ENCODE measurements around the gene DDX41. TPM values are rescaled to one million over a fixed set of nuclear protein-coding genes. Genes with fewer than 3 reads are reported as not detected.

Gene DDX41
- total and polyA plus RNA-seq, 10 of the 15 experiments (the other 5 are each of a cell fraction or from before 2014, with no cell fraction given): 32.7 to 215 (median 93.6) TPM

DNA sequence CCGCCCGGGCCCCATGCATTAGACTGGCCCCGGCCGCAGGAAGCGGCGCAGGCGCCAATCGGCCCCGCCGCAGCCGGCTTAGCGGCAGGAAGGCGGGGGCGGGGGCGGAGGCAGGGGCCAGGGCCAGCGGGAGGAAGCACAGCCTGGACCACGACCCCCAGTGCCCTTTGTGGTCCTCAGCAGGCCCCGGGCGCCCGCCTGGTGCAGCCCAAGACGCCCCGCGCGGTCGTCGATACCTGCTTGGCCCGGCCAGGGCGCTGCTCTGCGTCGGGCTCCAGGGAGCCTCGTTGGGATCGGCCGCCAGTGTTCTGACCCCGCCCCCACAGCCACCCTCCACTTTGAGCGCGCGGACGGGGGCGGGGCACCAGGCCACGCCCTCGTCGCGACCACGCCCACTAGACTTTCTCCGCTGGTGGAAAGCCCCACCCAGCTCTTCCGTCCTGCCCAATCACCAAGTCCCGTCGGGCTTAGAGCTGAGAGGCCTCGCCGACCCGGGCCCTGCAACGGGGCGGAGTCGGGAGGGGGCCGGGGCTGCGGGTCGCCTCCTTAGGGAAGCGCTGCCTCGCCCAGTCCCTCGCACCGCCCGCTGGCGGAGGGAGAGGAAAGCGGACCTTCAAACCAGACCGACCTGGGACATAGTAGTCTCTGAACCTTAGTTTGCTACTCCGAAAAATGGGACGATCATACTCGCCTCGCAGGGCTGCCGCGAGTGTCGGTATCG, 19.3 kb downstream of the DDX41 start, which contains the start of gene PDLIM7 (continued):
- TF ChIP-seq, protein P1, sequence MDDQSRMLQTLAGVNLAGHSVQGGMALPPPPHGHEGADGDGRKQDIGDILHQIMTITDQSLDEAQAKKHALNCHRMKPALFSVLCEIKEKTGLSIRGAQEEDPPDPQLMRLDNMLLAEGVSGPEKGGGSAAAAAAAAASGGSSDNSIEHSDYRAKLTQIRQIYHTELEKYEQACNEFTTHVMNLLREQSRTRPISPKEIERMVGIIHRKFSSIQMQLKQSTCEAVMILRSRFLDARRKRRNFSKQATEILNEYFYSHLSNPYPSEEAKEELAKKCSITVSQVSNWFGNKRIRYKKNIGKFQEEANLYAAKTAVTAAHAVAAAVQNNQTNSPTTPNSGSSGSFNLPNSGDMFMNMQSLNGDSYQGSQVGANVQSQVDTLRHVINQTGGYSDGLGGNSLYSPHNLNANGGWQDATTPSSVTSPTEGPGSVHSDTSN (IDR thresholded peaks at IDR 0.05; ENCODE audit: insufficient replicate concordance, low read depth, low read length): no peak
- TF ChIP-seq FOXK2 (IDR thresholded peaks at IDR 0.05) (no peak), CBFB (IDR thresholded peaks at IDR 0.05; ENCODE audit: low read depth) (no peak), GABPA (IDR thresholded peaks at IDR 0.05; ENCODE audit: low read depth) (no peak), PKNOX1 (IDR thresholded peaks at IDR 0.05) (no peak), MYB (IDR thresholded peaks at IDR 0.05; ENCODE audit: borderline replicate concordance, low read depth, low read length) (no peak), NR2C1 (IDR thresholded peaks at IDR 0.05) (no peak), ATF2 (IDR thresholded peaks at IDR 0.05; ENCODE audit: low read length) (no peak), BHLHE40 (IDR thresholded peaks at IDR 0.05; ENCODE audit: borderline replicate concordance in 1 of 2, low read depth in 2 of 2, low read length in 1 of 2) (peak in 1 of 2 experiments; percentile 59; a peak in 2 of 4 replicates), POLR2AphosphoS5 (IDR thresholded peaks at IDR 0.05; ENCODE audit: low read length) (peak; percentile 95), BCLAF1 (IDR thresholded peaks at IDR 0.05) (no peak)
- TF ChIP-seq, protein P2, sequence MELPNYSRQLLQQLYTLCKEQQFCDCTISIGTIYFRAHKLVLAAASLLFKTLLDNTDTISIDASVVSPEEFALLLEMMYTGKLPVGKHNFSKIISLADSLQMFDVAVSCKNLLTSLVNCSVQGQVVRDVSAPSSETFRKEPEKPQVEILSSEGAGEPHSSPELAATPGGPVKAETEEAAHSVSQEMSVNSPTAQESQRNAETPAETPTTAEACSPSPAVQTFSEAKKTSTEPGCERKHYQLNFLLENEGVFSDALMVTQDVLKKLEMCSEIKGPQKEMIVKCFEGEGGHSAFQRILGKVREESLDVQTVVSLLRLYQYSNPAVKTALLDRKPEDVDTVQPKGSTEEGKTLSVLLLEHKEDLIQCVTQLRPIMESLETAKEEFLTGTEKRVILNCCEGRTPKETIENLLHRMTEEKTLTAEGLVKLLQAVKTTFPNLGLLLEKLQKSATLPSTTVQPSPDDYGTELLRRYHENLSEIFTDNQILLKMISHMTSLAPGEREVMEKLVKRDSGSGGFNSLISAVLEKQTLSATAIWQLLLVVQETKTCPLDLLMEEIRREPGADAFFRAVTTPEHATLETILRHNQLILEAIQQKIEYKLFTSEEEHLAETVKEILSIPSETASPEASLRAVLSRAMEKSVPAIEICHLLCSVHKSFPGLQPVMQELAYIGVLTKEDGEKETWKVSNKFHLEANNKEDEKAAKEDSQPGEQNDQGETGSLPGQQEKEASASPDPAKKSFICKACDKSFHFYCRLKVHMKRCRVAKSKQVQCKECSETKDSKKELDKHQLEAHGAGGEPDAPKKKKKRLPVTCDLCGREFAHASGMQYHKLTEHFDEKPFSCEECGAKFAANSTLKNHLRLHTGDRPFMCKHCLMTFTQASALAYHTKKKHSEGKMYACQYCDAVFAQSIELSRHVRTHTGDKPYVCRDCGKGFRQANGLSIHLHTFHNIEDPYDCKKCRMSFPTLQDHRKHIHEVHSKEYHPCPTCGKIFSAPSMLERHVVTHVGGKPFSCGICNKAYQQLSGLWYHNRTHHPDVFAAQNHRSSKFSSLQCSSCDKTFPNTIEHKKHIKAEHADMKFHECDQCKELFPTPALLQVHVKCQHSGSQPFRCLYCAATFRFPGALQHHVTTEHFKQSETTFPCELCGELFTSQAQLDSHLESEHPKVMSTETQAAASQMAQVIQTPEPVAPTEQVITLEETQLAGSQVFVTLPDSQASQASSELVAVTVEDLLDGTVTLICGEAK (IDR thresholded peaks at IDR 0.05; ENCODE audit: borderline replicate concordance): no peak
- TF ChIP-seq, protein P3, sequence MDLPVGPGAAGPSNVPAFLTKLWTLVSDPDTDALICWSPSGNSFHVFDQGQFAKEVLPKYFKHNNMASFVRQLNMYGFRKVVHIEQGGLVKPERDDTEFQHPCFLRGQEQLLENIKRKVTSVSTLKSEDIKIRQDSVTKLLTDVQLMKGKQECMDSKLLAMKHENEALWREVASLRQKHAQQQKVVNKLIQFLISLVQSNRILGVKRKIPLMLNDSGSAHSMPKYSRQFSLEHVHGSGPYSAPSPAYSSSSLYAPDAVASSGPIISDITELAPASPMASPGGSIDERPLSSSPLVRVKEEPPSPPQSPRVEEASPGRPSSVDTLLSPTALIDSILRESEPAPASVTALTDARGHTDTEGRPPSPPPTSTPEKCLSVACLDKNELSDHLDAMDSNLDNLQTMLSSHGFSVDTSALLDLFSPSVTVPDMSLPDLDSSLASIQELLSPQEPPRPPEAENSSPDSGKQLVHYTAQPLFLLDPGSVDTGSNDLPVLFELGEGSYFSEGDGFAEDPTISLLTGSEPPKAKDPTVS (IDR thresholded peaks at IDR 0.05; ENCODE audit: low read depth, low read length): no peak
- TF ChIP-seq, protein P4, sequence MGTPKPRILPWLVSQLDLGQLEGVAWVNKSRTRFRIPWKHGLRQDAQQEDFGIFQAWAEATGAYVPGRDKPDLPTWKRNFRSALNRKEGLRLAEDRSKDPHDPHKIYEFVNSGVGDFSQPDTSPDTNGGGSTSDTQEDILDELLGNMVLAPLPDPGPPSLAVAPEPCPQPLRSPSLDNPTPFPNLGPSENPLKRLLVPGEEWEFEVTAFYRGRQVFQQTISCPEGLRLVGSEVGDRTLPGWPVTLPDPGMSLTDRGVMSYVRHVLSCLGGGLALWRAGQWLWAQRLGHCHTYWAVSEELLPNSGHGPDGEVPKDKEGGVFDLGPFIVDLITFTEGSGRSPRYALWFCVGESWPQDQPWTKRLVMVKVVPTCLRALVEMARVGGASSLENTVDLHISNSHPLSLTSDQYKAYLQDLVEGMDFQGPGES (IDR thresholded peaks at IDR 0.05): no peak

Measured in GM12878 (cell line).